Measurements from ENCODE around the gene CAMSAP2.

GRCh38 chr1:200694738-200695137, 44.0 kb upstream of the CAMSAP2 start:
- no peak for TF ChIP-seq POLR2AphosphoS5 (IDR thresholded peaks at IDR 0.05)
- TF ChIP-seq, protein P1, sequence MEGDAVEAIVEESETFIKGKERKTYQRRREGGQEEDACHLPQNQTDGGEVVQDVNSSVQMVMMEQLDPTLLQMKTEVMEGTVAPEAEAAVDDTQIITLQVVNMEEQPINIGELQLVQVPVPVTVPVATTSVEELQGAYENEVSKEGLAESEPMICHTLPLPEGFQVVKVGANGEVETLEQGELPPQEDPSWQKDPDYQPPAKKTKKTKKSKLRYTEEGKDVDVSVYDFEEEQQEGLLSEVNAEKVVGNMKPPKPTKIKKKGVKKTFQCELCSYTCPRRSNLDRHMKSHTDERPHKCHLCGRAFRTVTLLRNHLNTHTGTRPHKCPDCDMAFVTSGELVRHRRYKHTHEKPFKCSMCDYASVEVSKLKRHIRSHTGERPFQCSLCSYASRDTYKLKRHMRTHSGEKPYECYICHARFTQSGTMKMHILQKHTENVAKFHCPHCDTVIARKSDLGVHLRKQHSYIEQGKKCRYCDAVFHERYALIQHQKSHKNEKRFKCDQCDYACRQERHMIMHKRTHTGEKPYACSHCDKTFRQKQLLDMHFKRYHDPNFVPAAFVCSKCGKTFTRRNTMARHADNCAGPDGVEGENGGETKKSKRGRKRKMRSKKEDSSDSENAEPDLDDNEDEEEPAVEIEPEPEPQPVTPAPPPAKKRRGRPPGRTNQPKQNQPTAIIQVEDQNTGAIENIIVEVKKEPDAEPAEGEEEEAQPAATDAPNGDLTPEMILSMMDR (IDR thresholded peaks at IDR 0.05) = no peak
- no peak for TF ChIP-seq POLR2A (IDR thresholded peaks at IDR 0.05)
- TF ChIP-seq EP300 (IDR thresholded peaks at IDR 0.05) = no peak

Measured in upper lobe of left lung (tissue), 4 donors.